Measurements from ENCODE around the gene BFSP2. TPM values are rescaled to one million over a fixed set of nuclear protein-coding genes. Genes with fewer than 3 reads are reported as not detected.
"Not testable (repeated sequence)": the region's sequence is repeated elsewhere in the genome, so short reads cannot be mapped to it uniquely, and the experiment has no call there.

The BFSP2 gene
- total RNA-seq, 1 experiment from 2014 or later: not detected

- Mint-ChIP-seq H3K27me3 (ENCODE audit: insufficient read depth, unreplicated experiment) (no peaks in the 10 kb centered on the region), H3K9me3 (ENCODE audit: unreplicated experiment) (no peaks in the 10 kb centered on the region), H3K4me3 (ENCODE audit: unreplicated experiment) (no peak overlapping the region), H3K36me3 (ENCODE audit: insufficient read depth, unreplicated experiment) (no peaks in the 10 kb centered on the region), H3K4me1 (ENCODE audit: insufficient read depth, unreplicated experiment) (peaks cover 6% of the 10 kb centered on the region), H3K27ac (ENCODE audit: low read depth, unreplicated experiment) (no peak overlapping the region)
- ChIA-PET CTCF (interaction anchor here (0.6 to 1.3 kb wide), 3 partner anchors 8 to 96 kb away, joined by 3 to 6 read pairs (median 5); no protein-coding TSS in a partner anchor), POLR2A (no interaction called here)
- TF ChIP-seq CTCF (IDR thresholded peaks at IDR 0.05; ENCODE audit: unreplicated experiment): no peak
- BruUV-seq (replicated peaks): no TSS peak
- DNase-seq (ENCODE audit: unreplicated experiment): no peak
- intact Hi-C loops (cut with micrococcal nuclease): no loop called here
Measured at GRCh38 chr3:133472889-133473288, 73.0 kb downstream of the BFSP2 start.

DNA sequence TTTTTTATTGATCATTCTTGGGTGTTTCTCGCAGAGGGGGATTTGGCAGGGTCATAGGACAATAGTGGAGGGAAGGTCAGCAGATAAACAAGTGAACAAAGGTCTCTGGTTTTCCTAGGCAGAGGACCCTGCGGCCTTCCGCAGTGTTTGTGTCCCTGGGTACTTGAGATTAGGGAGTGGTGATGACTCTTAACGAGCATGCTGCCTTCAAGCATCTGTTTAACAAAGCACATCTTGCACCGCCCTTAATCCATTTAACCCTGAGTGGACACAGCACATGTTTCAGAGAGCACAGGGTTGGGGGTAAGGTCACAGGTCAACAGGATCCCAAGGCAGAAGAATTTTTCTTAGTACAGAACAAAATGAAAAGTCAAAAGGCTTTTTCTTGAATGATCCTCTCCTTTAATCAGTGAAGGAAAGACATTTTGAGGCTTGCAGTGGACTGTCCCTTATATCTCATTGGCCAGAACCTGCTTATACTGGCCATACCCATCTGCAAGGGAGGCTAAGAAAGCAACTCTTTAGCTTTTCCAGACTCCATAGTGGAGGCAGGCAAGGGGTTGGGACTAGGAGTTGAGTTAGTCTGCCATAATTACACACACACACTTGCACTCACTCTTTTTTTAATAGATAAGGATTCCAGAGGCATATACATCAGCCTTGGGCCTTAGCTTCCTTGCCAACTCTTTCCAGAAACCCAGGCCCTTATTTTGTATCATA, 73.8 kb downstream of the BFSP2 start:
- H3K36me3 Mint-ChIP-seq (ENCODE audit: insufficient read depth, unreplicated experiment); H3K9me3 Mint-ChIP-seq (ENCODE audit: unreplicated experiment); BruUV-seq (replicated peaks); H3K4me3 Mint-ChIP-seq (ENCODE audit: unreplicated experiment); intact Hi-C loops (cut with micrococcal nuclease); DNase-seq (ENCODE audit: unreplicated experiment); H3K27me3 Mint-ChIP-seq (ENCODE audit: insufficient read depth, unreplicated experiment); H3K4me1 Mint-ChIP-seq (ENCODE audit: insufficient read depth, unreplicated experiment); H3K27ac Mint-ChIP-seq (ENCODE audit: low read depth, unreplicated experiment): not testable (repeated sequence)
- CTCF ChIA-PET: interaction anchor here (0.6 to 1.5 kb wide), 7 partner anchors 15 to 345 kb away, joined by 3 to 10 read pairs (median 3); no protein-coding TSS in a partner anchor
- POLR2A ChIA-PET: interaction anchor here (0.6 kb wide), 1 partner anchor 157 kb away, joined by 3 read pairs; no protein-coding TSS in a partner anchor

- DNase-seq (ENCODE audit: unreplicated experiment): no peak
- ChIA-PET POLR2A (interaction anchor here (0.6 to 0.7 kb wide), 2 partner anchors 16 to 156 kb away, joined by 3 read pairs; no protein-coding TSS in a partner anchor), CTCF (interaction anchor here (0.6 to 1.5 kb wide), 9 partner anchors 9 to 344 kb away, joined by 3 to 10 read pairs (median 3); no protein-coding TSS in a partner anchor)
- H3K27ac Mint-ChIP-seq (ENCODE audit: low read depth, unreplicated experiment): no peak overlapping the region
- BruUV-seq (replicated peaks): no TSS peak
- peaks cover 6% of the 10 kb centered on the region for H3K4me1 Mint-ChIP-seq (ENCODE audit: insufficient read depth, unreplicated experiment)
- no peak for TF ChIP-seq CTCF (IDR thresholded peaks at IDR 0.05; ENCODE audit: unreplicated experiment)
- H3K4me3 Mint-ChIP-seq (ENCODE audit: unreplicated experiment): no peak overlapping the region
- intact Hi-C loops (cut with micrococcal nuclease): no loop called here
- H3K9me3 Mint-ChIP-seq (ENCODE audit: unreplicated experiment): no peaks in the 10 kb centered on the region
- H3K36me3 Mint-ChIP-seq (ENCODE audit: insufficient read depth, unreplicated experiment): no peaks in the 10 kb centered on the region
- no peaks in the 10 kb centered on the region for H3K27me3 Mint-ChIP-seq (ENCODE audit: insufficient read depth, unreplicated experiment)
Measured at GRCh38 chr3:133474251-133474801, 74.5 kb downstream of the BFSP2 start.

GRCh38 chr3:133474817-133475216, 75.0 kb downstream of the BFSP2 start:
- Mint-ChIP-seq H3K36me3 (ENCODE audit: insufficient read depth, unreplicated experiment) (no peaks in the 10 kb centered on the region), H3K27ac (ENCODE audit: low read depth, unreplicated experiment) (no peak overlapping the region), H3K27me3 (ENCODE audit: insufficient read depth, unreplicated experiment) (no peaks in the 10 kb centered on the region), H3K9me3 (ENCODE audit: unreplicated experiment) (no peaks in the 10 kb centered on the region), H3K4me3 (ENCODE audit: unreplicated experiment) (no peak overlapping the region), H3K4me1 (ENCODE audit: insufficient read depth, unreplicated experiment) (peaks cover 6% of the 10 kb centered on the region)
- intact Hi-C loops (cut with micrococcal nuclease): no loop called here
- BruUV-seq (replicated peaks): no TSS peak
- ChIA-PET POLR2A (interaction anchor here (0.7 kb wide), 1 partner anchor 15 kb away, joined by 3 read pairs; no protein-coding TSS in a partner anchor), CTCF (interaction anchor here (0.6 to 1.5 kb wide), 4 partner anchors 10 to 104 kb away, joined by 3 to 10 read pairs (median 4); no protein-coding TSS in a partner anchor)
- DNase-seq (ENCODE audit: unreplicated experiment): no peak
- TF ChIP-seq CTCF (IDR thresholded peaks at IDR 0.05; ENCODE audit: unreplicated experiment): no peak

Data from MCF 10A (cell line).